ENCODE data around the gene PNLIPRP3. TPM values are rescaled to one million over a fixed set of nuclear protein-coding genes. Genes with fewer than 3 reads are reported as not detected.
A peak's percentile ranks its signal among the peaks of the same experiment; 100 is the strongest.

PNLIPRP3 gene
- total RNA-seq, 1 donor from 2014 or later, result not detected

GRCh38 chr10:116408719-116409118, 18.9 kb upstream of the PNLIPRP3 start:
- Mint-ChIP-seq H3K36me3 (no peaks in the 10 kb centered on the region), H3K4me1 (peaks cover 12% of the 10 kb centered on the region), H3K27me3 (ENCODE audit: insufficient read depth, low read depth) (peaks cover 2% of the 10 kb centered on the region), H3K9me3 (no peaks in the 10 kb centered on the region), H3K4me3 (peak overlapping the region; percentile 31), H3K27ac (no peak overlapping the region)
- Histone ChIP-seq H3K9ac (no peak overlapping the region), H2AFZ (replicated peaks) (no peak overlapping the region), H3K4me2 (no peak overlapping the region), H3K4me1 (no peaks in the 10 kb centered on the region), H3K4me3 (no peak overlapping the region), H3F3A (ENCODE audit: low read depth) (no peaks in the 10 kb centered on the region), H3K79me2 (ENCODE audit: low read depth) (no peaks in the 10 kb centered on the region), H3K36me3 (no peaks in the 10 kb centered on the region), H3K27me3 (no peaks in the 10 kb centered on the region), H3K9me3 (ENCODE audit: low read depth) (no peaks in the 10 kb centered on the region), H3K27ac (no peak overlapping the region), H4K20me1 (ENCODE audit: low read depth) (no peaks in the 10 kb centered on the region)
- TF ChIP-seq CTCF (IDR thresholded peaks at IDR 0.05), result no peak
- TF ChIP-seq EZH2phosphoT487 (IDR thresholded peaks at IDR 0.05), result no peak
- TF ChIP-seq EZH2 (IDR thresholded peaks at IDR 0.05), result no peak
- peak; percentile 6 for DNase-seq (ENCODE audit: low spot score)

DNA sequence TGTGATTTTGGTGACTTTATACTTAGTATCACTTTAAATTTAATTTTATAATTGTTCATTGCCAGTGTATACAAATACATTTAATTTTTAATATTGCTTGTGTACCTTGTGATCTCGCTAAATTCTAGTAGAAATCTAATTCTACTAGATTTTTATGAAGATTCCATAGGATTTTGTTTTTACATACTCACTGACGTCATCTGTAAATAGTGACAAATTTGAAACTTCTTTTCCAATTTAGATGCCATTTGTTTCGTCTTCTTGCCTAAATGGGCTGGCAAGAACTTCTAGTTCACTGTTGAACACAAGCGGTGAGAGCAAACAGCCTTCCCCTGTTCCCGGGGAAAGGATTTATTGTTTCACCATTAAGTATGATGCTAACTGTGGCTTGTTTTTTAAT, 17.3 kb upstream of the PNLIPRP3 start:
- Histone ChIP-seq H3K27ac (no peak overlapping the region), H3F3A (ENCODE audit: low read depth) (no peaks in the 10 kb centered on the region)
- TF ChIP-seq EZH2 (IDR thresholded peaks at IDR 0.05) (no peak), CTCF (IDR thresholded peaks at IDR 0.05) (no peak), EZH2phosphoT487 (IDR thresholded peaks at IDR 0.05) (no peak)

DNA sequence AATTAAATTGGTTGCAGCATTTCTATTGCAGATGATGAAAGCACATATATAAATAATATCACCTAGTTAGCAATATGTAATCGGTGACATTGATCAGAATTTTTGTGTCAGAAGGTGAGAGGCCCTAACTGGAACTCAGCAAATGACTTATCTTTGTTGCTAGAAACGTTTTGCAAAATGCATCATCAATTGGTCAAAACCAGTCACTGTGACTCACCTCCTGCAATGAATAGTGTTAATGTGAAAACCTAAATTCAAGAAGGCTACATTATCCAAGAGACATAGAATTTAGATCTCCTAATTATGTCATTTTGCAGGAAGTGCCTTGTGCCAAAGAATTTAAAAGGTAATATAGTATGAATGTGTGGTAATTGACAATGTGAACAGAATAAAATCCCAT, 9.8 kb upstream of the PNLIPRP3 start:
- Histone ChIP-seq H3K27me3 (no peaks in the 10 kb centered on the region), H3K4me2 (no peak overlapping the region), H3K36me3 (no peaks in the 10 kb centered on the region), H3K27ac (no peak overlapping the region), H3K79me2 (ENCODE audit: low read depth) (no peaks in the 10 kb centered on the region), H3K4me3 (no peak overlapping the region), H2AFZ (replicated peaks) (no peak overlapping the region), H3F3A (ENCODE audit: low read depth) (no peaks in the 10 kb centered on the region), H3K4me1 (no peaks in the 10 kb centered on the region), H4K20me1 (ENCODE audit: low read depth) (no peaks in the 10 kb centered on the region), H3K9ac (no peak overlapping the region), H3K9me3 (ENCODE audit: low read depth) (no peaks in the 10 kb centered on the region)
- Mint-ChIP-seq H3K27ac (no peak overlapping the region), H3K27me3 (ENCODE audit: insufficient read depth, low read depth) (no peaks in the 10 kb centered on the region), H3K4me3 (no peak overlapping the region), H3K36me3 (no peaks in the 10 kb centered on the region), H3K9me3 (no peaks in the 10 kb centered on the region), H3K4me1 (no peaks in the 10 kb centered on the region)
- no peak for DNase-seq (ENCODE audit: low spot score)
- TF ChIP-seq EZH2 (IDR thresholded peaks at IDR 0.05), result no peak
- TF ChIP-seq CTCF (IDR thresholded peaks at IDR 0.05), result no peak
- TF ChIP-seq EZH2phosphoT487 (IDR thresholded peaks at IDR 0.05), result no peak

More for the DNA sequence above, 17.3 kb upstream of the PNLIPRP3 start:
- H3K36me3 ChIP-seq, result no peaks in the 10 kb centered on the region
- H3K4me3 ChIP-seq, result no peak overlapping the region
- H4K20me1 ChIP-seq (ENCODE audit: low read depth), result no peaks in the 10 kb centered on the region
- no peak overlapping the region for H3K27ac Mint-ChIP-seq
- H3K9me3 ChIP-seq (ENCODE audit: low read depth), result no peaks in the 10 kb centered on the region
- DNase-seq (ENCODE audit: low spot score), result no peak
- no peaks in the 10 kb centered on the region for H3K4me1 ChIP-seq
- H3K79me2 ChIP-seq (ENCODE audit: low read depth), result no peaks in the 10 kb centered on the region
- no peak overlapping the region for H3K4me3 Mint-ChIP-seq
- H3K4me2 ChIP-seq, result no peak overlapping the region
- peaks cover 12% of the 10 kb centered on the region for H3K4me1 Mint-ChIP-seq
- H3K9me3 Mint-ChIP-seq, result no peaks in the 10 kb centered on the region
- peaks cover 2% of the 10 kb centered on the region for H3K27me3 Mint-ChIP-seq (ENCODE audit: insufficient read depth, low read depth)
- H2AFZ ChIP-seq (replicated peaks), result no peak overlapping the region
- H3K9ac ChIP-seq, result no peak overlapping the region
- H3K27me3 ChIP-seq, result no peaks in the 10 kb centered on the region
- H3K36me3 Mint-ChIP-seq, result no peaks in the 10 kb centered on the region
